RKO (cell line): ENCODE results near the gene CAPN15.

Source experiments
- DNase-seq: peaks from one replicate; pipeline ENCODE4 v3.0.0-alpha.2; 2016; ENCODE audit warnings: low spot score

Gene CAPN15

GRCh38 chr16:546909-547770 lies 19.6 kb downstream of the CAPN15 start:
- DNase-seq = no peak

- no peak for DNase-seq
Measured at GRCh38 chr16:548586-548985, 21.1 kb downstream of the CAPN15 start.

- DNase-seq = no peak
Measured at GRCh38 chr16:549544-550263, 22.2 kb downstream of the CAPN15 start.

- no peak for DNase-seq
Measured at GRCh38 chr16:551210-551609, 23.7 kb downstream of the CAPN15 start.

GRCh38 chr16:552171-552570 lies 24.7 kb downstream of the CAPN15 start:
- DNase-seq = no peak

- no peak for DNase-seq
Measured at GRCh38 chr16:553601-554296, 26.2 kb downstream of the CAPN15 start.

- no peak for DNase-seq
Measured at GRCh38 chr16:554297-554621, 26.7 kb downstream of the CAPN15 start.

- peak; percentile 21 for DNase-seq
Measured at GRCh38 chr16:554640-555365, 27.3 kb downstream of the CAPN15 start.

GRCh38 chr16:555528-556473 lies 28.3 kb downstream of the CAPN15 start:
- peak; percentile 25 for DNase-seq

GRCh38 chr16:556474-557173 lies 29.1 kb downstream of the CAPN15 start:
- no peak for DNase-seq

- no peak for DNase-seq
Measured at GRCh38 chr16:557463-558297, 30.2 kb downstream of the CAPN15 start.

- DNase-seq = no peak
Measured at GRCh38 chr16:558298-559020, 30.9 kb downstream of the CAPN15 start.

- DNase-seq = no peak
Measured at GRCh38 chr16:559021-559380, 31.5 kb downstream of the CAPN15 start.

- no peak for DNase-seq
Measured at GRCh38 chr16:559411-560203, 32.1 kb downstream of the CAPN15 start.

GRCh38 chr16:560204-560700 lies 32.7 kb downstream of the CAPN15 start, which contains the start of gene PRR35:
Gene PRR35 (plus strand): TSS chr16:560394. CDS start chr16:563295, 2,901 bp downstream.
- no peak for DNase-seq

GRCh38 chr16:560701-561412 lies 33.3 kb downstream of the CAPN15 start:
- no peak for DNase-seq

GRCh38 chr16:561413-561794 lies 33.9 kb downstream of the CAPN15 start:
- no peak for DNase-seq
